HepG2 (cell line): ENCODE measurements around the gene HEBP1. TPM values are rescaled to one million over a fixed set of nuclear protein-coding genes. Genes with fewer than 3 reads are reported as not detected.

Source experiments
- ADNP ChIP-seq: sonication (generic); formaldehyde crosslinking; IDR thresholded peaks from 2 replicates; pipeline ENCODE4 v1.4.0; 2020; ENCODE audit warnings: missing genetic modification reagents
- FOSL1 ChIP-seq: sonication (generic); formaldehyde crosslinking; IDR thresholded peaks from 2 replicates; pipeline ENCODE4 v1.9.0; 2021; ENCODE audit warnings: missing genetic modification reagents, borderline replicate concordance
- GLMP ChIP-seq: sonication (generic); formaldehyde crosslinking; IDR thresholded peaks from 2 replicates; pipeline ENCODE4 v1.9.0; 2021; ENCODE audit warnings: missing genetic modification reagents, mild to moderate bottlenecking, borderline replicate concordance
- HBP1 ChIP-seq: IDR thresholded peaks from 2 replicates; pipeline ENCODE4 v1.6.1; 2016; ENCODE audit warnings: low read depth, control low read depth
- HDAC2 ChIP-seq: sonication (generic); formaldehyde crosslinking; IDR thresholded peaks from 2 replicates; pipeline ENCODE4 v1.4.0; 2020; ENCODE audit warnings: missing genetic modification reagents
- HIC2 ChIP-seq: sonication (generic); formaldehyde crosslinking; IDR thresholded peaks from 2 replicates; pipeline ENCODE4 v1.9.0; 2022; ENCODE audit warnings: low read depth, missing genetic modification reagents
- HOXD1 ChIP-seq: sonication (generic); formaldehyde crosslinking; IDR thresholded peaks from 2 replicates; pipeline ENCODE4 v1.5.0; 2020; ENCODE audit warnings: missing genetic modification reagents
- ISX ChIP-seq: sonication (generic); formaldehyde crosslinking; conservative IDR thresholded peaks from 2 replicates; pipeline ENCODE4 v1.5.0; 2020; ENCODE audit warnings: missing genetic modification reagents
- KAT8 ChIP-seq: IDR thresholded peaks from 2 replicates; pipeline ENCODE4 v1.6.1; 2016; ENCODE audit warnings: missing genetic modification reagents, missing compliant biosample characterization
- KLF6 ChIP-seq: IDR thresholded peaks from 2 replicates; pipeline ENCODE4 v1.8.0; 2016; ENCODE audit warnings: missing biosample characterization, missing genetic modification reagents
- MAF1 ChIP-seq: sonication (generic); formaldehyde crosslinking; IDR thresholded peaks from 2 replicates; pipeline ENCODE4 v1.5.0; 2020; ENCODE audit warnings: missing genetic modification reagents, borderline replicate concordance
- MZF1 ChIP-seq: sonication (generic); formaldehyde crosslinking; IDR thresholded peaks from 2 replicates; pipeline ENCODE4 v1.8.1; 2023; ENCODE audit warnings: mild to moderate bottlenecking, missing genetic modification reagents, borderline replicate concordance
- NR2F1 ChIP-seq, 2 experiments: fragments of 450-650 bp in 1 of 2; formaldehyde crosslinking in 1 of 2; IDR thresholded peaks; 2 replicates each; pipeline versions ENCODE4 v1.5.0 to v1.6.1; 2016 to 2020; ENCODE audit warnings: mild to moderate bottlenecking in 1 of 2, missing compliant biosample characterization in 1 of 2, missing genetic modification reagents in 1 of 2, moderate library complexity in 1 of 2
- POLR2A ChIP-seq, 2 experiments: IDR thresholded peaks; 2 replicates each; pipeline ENCODE4 v1.6.1; 2011; ENCODE audit warnings: low read depth in 2 of 2, low read length in 2 of 2, mild to moderate bottlenecking in 1 of 2, moderate library complexity in 1 of 2; ENCODE audit not compliant: insufficient read depth in 1 of 2
- POLR2AphosphoS2 ChIP-seq: IDR thresholded peaks from 2 replicates; pipeline ENCODE4 v1.6.1; 2011; ENCODE audit warnings: low read depth, low read length, improper control_type of control experiment
- SNRNP70 ChIP-seq: fragments of 200-400 bp; formaldehyde crosslinking; IDR thresholded peaks from 2 replicates; pipeline ENCODE4 v1.6.1; 2017; ENCODE audit warnings: mild to moderate bottlenecking, low read depth, low read length, moderate library complexity
- SRY ChIP-seq: sonication (generic); formaldehyde crosslinking; IDR thresholded peaks from 2 replicates; pipeline ENCODE4 v1.8.0; 2022; ENCODE audit warnings: mild to moderate bottlenecking, missing genetic modification reagents
- TBL1XR1 ChIP-seq: fragments of 150-350 bp; IDR thresholded peaks from 2 replicates; pipeline ENCODE4 v1.6.1; 2014; ENCODE audit warnings: borderline replicate concordance, low read length; ENCODE audit not compliant: partially characterized antibody
- TRIM24 ChIP-seq: sonication (generic); formaldehyde crosslinking; IDR thresholded peaks from 2 replicates; pipeline ENCODE4 v1.8.0; 2022; ENCODE audit warnings: mild to moderate bottlenecking, missing genetic modification reagents
- ZFP62 ChIP-seq: sonication (generic); formaldehyde crosslinking; IDR thresholded peaks from 2 replicates; pipeline ENCODE4 v1.4.0; 2020; ENCODE audit warnings: missing genetic modification reagents
- ZGPAT ChIP-seq: IDR thresholded peaks from 2 replicates; pipeline ENCODE4 v1.6.1; 2016; ENCODE audit warnings: mild to moderate bottlenecking
- ZNF160 ChIP-seq: sonication (generic); formaldehyde crosslinking; IDR thresholded peaks from 2 replicates; pipeline ENCODE4 v1.8.0; 2022; ENCODE audit warnings: mild to moderate bottlenecking, inconsistent platforms, missing genetic modification reagents
- ZNF17 ChIP-seq: sonication (generic); formaldehyde crosslinking; IDR thresholded peaks from 2 replicates; pipeline ENCODE4 v1.5.0; 2020; ENCODE audit warnings: mild to moderate bottlenecking, missing genetic modification reagents
- ZNF253 ChIP-seq: sonication (generic); formaldehyde crosslinking; IDR thresholded peaks from 2 replicates; pipeline ENCODE4 v1.8.0; 2022; ENCODE audit warnings: mild to moderate bottlenecking, missing genetic modification reagents, borderline replicate concordance
- ZNF367 ChIP-seq: sonication (generic); formaldehyde crosslinking; IDR thresholded peaks from 2 replicates; pipeline ENCODE4 v1.4.0; 2020; ENCODE audit warnings: missing genetic modification reagents, borderline replicate concordance
- ZNF589 ChIP-seq: sonication (generic); formaldehyde crosslinking; conservative IDR thresholded peaks from 2 replicates; pipeline ENCODE4 v1.8.0; 2022; ENCODE audit warnings: mild to moderate bottlenecking, moderate library complexity, missing genetic modification reagents
- ZNF619 ChIP-seq: sonication (generic); formaldehyde crosslinking; IDR thresholded peaks from 2 replicates; pipeline ENCODE4 v1.4.0; 2020; ENCODE audit warnings: mild to moderate bottlenecking, missing genetic modification reagents
- ZSCAN30 ChIP-seq: sonication (generic); formaldehyde crosslinking; IDR thresholded peaks from 2 replicates; pipeline ENCODE4 v1.5.0; 2020; ENCODE audit warnings: mild to moderate bottlenecking, missing genetic modification reagents
- polyA plus RNA-seq, 8 experiments: library from polyadenylated mRNA; depleted of rRNA in 3 of 8; stranded (reverse) in 7 of 8; unstranded in 1 of 8; fragments of >200 nt; fragmentation: Illumina TruSeq in 4 of 8; extraction: Trizol in 4 of 8; gene quantifications; 2 replicates each; pipeline versions ENCODE4 v1.2.1 to v1.2.3, GENCODE V29; 2011 to 2016; ENCODE audit warnings: low read depth in 4 of 8, missing spikeins in 1 of 8, mixed read lengths in 1 of 8; ENCODE audit not compliant: insufficient read depth in 1 of 8
- total RNA-seq, 5 experiments: library from RNA; depleted of rRNA; stranded (reverse); fragments of >200 nt; fragmentation: Illumina TruSeq; extraction: Trizol; gene quantifications; 2 replicates each; pipeline ENCODE4 v1.2.3, GENCODE V29; 2016; ENCODE audit warnings: low read depth in 1 of 5

Gene HEBP1
- total and polyA plus RNA-seq, 2 of the 13 experiments (the other 11 are each of a cell fraction or from before 2014, with no cell fraction given), result 7.8 to 9.4 TPM

- TF ChIP-seq FOSL1 (CRISPR knock-in tag), result no peak
- TF ChIP-seq TRIM24, result no peak
- no peak for TF ChIP-seq POLR2AphosphoS2
- no peak for TF ChIP-seq MZF1 (CRISPR knock-in tag)
- no peak for TF ChIP-seq ZSCAN30 (CRISPR knock-in tag)
- no peak for TF ChIP-seq TBL1XR1
- TF ChIP-seq HOXD1, result no peak
- no peak for TF ChIP-seq ZNF619 (CRISPR knock-in tag)
- no peak for TF ChIP-seq GLMP
- TF ChIP-seq NR2F1 (CRISPR knock-in tag; IDR thresholded peaks at IDR 0.05), result no peak
- TF ChIP-seq ZNF160 (CRISPR knock-in tag), result no peak
- TF ChIP-seq HIC2 (CRISPR knock-in tag), result no peak
- no peak for TF ChIP-seq ZFP62 (CRISPR knock-in tag)
- TF ChIP-seq POLR2A (IDR thresholded peaks at IDR 0.05; ENCODE audit: insufficient read depth in 1 of 2, low read depth in 2 of 2, low read length in 2 of 2), result no peak
- TF ChIP-seq KLF6, result no peak
- no peak for TF ChIP-seq ADNP (CRISPR knock-in tag)
- TF ChIP-seq HDAC2 (CRISPR knock-in tag), result peak; percentile 57; the same call in 1 of the 2 replicates
- no peak for TF ChIP-seq ZNF367
- no peak for TF ChIP-seq ZNF253 (CRISPR knock-in tag)
- no peak for TF ChIP-seq ISX (CRISPR knock-in tag)
- peak; percentile 45 for TF ChIP-seq ZGPAT (CRISPR knock-in tag)
- no peak for TF ChIP-seq ZNF589
- no peak for TF ChIP-seq ZNF17 (CRISPR knock-in tag)
- TF ChIP-seq MAF1 (CRISPR knock-in tag), result no peak
- no peak for TF ChIP-seq SRY (CRISPR knock-in tag)
- TF ChIP-seq HBP1 (CRISPR knock-in tag), result no peak
- no peak for TF ChIP-seq KAT8
- no peak for TF ChIP-seq SNRNP70
Measured at GRCh38 chr12:12946686-12947355, 53.2 kb downstream of the HEBP1 start (continued).
